GM10266 (cell line): ENCODE data around the gene HEYL.

Source experiments
- DNase-seq: peaks from one replicate; pipeline ENCODE4 v3.0.0; 2012; ENCODE audit errors: extremely low spot score
- CTCF ChIP-seq: IDR thresholded peaks from 2 replicates; pipeline ENCODE4 v1.5.1; 2012; ENCODE audit warnings: mild to moderate bottlenecking, low read depth; ENCODE audit not compliant: control insufficient read depth, insufficient read depth; ENCODE audit errors: missing control alignments

Gene HEYL

GRCh38 chr1:39590546-39590945 lies 48.9 kb downstream of the HEYL start:
- TF ChIP-seq CTCF = no peak
- DNase-seq = no peak

- TF ChIP-seq CTCF = no peak
Measured at GRCh38 chr1:39585933-39586332, 53.5 kb downstream of the HEYL start.

GRCh38 chr1:39576016-39576657 lies 63.3 kb downstream of the HEYL start:
- no peak for TF ChIP-seq CTCF
- peak; percentile 55 for DNase-seq

More at GRCh38 chr1:39585933-39586332, 53.5 kb downstream of the HEYL start:
- no peak for DNase-seq

- no peak for TF ChIP-seq CTCF
- peak; percentile 73 for DNase-seq
Measured at GRCh38 chr1:39575191-39576015, 64.0 kb downstream of the HEYL start.

- no peak for DNase-seq
- no peak for TF ChIP-seq CTCF
Measured at GRCh38 chr1:39574646-39575045, 64.8 kb downstream of the HEYL start.
